GM19455 (cell line): ENCODE measurements around the gene AGFG2.

Source experiments
- ATAC-seq: cut with Tn5 transposase; IDR thresholded peaks from one replicate; pipeline ENCODE4 v1.9.1; 2021; ENCODE audit not compliant: unreplicated experiment

The AGFG2 gene

DNA sequence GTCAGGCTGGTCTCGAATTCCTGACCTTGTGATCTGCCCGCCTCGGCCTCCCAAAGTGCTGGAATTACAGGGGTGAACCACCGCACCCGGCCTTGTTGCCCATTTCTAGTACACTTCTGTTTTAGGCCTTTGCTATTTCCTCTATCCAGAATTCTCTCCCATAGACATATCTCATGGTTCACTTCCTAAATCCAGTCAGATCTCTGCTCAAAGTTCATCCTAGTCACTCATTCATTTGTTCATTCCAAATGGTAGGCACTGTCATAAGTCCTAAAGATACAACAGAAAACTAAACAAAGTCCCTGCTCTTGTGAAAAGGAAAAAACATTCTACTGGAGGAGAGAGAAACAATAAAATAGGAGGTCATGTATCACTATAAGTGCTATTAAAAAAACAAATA is 71.0 kb downstream of the AGFG2 start:
- no peak for ATAC-seq

DNA sequence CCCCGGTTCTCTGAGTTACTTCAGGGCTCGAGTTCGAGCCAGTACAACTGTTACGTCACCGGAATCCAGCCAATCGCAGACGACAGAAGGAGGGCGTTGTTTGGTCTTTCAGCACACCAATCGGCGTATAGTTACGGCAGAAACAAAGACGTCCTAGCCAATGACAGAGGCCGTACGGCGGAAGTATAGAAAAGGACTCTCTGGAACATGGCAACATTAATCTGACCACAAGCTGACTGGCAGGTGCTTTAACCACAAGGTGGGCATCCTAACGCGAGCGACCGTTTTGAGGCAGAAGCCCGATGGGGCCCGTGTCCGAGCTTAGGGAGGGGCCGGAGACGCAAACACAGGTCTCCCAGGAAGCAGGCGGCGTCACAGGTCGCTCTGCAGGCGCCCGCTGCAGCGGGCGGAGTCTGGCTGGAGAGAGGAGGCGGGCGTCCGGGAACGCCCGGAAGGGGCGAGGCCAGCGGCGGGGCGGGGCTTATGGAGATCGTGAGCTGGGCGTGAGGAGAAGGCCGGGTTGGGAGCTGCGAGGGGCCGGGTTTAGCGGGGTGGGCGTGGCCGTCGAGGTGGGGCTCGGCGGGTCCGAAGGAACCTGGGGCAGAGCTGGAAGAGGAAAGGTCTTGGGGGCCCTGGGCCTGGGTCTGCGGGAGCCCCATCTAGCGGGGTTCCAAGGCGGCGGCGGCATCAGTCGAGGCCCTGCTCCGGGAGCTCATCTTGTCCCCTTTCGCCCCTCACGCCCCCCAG is 73.2 kb downstream of the AGFG2 start, which contains the start of gene MOSPD3:
Gene MOSPD3 (plus strand): TSS at position 558 of the 747 bp plus-strand sequence. CDS start 252 bp downstream, outside the sequence.
- ATAC-seq = peak; percentile 93

DNA sequence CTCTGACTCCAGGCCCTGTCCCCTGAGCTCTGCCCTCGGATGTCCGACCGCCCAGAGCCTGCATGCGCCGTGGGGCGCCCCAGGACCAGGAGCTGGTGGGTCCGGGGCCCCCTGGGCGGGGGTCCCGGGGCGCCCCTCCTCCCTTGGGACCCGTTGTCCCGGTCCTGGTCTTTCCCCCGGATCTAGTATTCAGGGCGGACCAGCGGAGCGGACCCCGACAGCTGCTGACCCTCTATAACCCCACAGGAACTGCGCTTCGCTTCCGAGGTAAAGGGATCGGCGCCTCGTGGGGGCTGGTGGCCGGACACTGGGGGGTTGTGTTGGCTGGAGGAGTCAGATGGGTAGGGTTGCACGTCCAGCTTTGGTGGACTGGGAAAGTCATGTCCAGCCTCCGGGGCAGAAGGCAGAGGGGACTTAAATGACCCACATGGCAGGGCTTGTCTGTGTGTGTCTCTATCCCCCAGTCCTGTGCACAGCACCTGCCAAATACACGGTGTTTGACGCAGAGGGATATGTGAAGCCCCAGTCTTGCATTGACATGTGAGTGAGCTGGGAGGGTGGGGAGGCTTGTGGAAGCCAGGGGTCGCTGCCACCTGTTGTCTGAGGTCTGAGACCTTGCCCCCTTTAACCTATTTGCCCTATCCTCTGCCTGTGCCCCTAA is 73.9 kb downstream of the AGFG2 start:
- ATAC-seq = no peak

DNA sequence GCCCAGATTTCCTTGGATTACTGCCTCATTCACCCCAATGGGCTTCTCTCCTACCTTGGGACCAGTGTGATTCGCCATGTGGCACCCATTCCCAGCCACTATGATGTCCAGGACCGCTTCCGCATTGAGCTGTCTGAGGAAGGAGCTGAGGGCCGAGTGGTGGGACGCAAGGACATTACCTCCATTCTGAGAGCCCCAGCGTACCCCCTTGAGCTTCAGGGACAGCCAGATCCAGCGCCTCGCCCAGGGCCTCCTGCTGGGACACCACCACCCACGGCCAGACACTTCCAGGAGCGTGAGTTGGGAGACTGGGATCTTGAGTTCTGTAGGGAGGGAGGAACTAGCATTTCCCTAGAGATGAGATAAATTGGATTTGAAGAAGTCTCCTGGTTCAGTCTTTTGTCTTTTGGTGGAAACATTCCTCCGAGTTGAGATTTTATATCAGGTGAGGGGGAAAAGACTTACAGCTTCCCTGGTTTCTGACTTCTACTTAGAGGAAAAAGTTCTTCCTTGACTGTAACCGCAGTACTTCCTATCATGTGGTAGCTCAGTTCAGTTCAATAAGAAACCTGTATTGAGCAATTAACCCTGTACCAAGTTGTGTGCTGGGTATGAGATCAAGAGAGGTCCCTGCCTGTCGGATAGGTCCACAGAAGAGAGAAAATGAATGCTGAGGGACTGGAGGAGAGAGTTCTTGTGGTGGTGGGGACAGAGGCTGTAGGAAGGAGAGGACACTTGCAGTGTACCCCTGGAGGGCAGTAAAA is 74.6 kb downstream of the AGFG2 start:
- ATAC-seq = no peak

DNA sequence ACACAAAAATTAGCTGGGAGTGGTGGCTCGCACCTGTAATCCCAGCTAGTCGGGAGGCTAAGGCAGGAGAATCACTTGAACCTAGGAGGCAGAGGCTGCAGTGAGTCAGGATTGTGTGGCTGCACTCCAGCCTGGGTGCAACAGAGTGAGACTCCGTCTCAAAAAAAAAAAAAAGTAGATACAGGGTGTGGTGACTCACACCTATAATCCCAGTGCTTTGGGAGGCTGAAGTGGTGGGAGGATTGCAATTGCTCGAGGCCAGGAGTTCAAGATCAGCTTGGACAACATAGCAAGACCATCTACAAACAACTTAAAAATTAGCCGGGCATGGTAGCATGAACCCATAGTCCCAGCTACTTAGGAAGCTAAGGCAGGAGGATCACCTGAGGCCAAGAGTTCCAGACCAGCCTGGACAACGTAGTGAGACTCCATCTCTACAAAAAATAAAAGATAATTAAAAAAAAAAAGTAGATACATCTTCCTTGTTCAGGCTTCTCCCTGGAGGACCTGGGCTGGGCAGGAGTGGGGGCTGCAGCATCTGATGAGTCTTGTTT is 75.4 kb downstream of the AGFG2 start:
- no peak for ATAC-seq
